ENCODE data around the gene IFT88. TPM values are rescaled to one million over a fixed set of nuclear protein-coding genes. Genes with fewer than 3 reads are reported as not detected.

IFT88 gene
- total RNA-seq, 1 experiment from 2014 or later, result 5.2 TPM

DNA sequence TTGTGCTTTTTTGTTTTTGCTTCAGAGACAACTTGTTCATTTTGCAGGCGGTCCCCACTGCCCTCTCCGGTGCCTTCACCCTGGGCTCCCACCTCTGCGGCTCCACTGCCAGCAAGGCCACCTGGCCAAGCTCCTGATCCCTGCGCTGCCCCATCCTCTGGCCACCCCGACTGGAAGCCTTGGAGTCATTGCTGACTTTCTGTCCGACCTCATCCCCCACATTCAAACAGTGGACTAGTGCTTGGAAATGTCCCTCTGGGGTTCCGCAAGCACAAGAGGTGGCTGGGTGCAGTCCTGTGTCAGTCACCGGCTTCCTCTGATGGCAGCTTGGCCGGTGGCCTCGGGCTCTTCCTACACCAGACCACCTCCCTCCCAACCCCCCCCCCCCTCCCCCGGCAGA is 153.5 kb downstream of the IFT88 start:
- no CpG with 5 or more reads among the region's 11 CpGs for WGBS (ENCODE audit: extremely low coverage, insufficient read length, low lambda C conversion rate)

More for the DNA sequence above, 153.5 kb downstream of the IFT88 start:
- peak overlapping the region in 1 of 3 experiments; percentile 9; a peak in 1 of 7 replicates for H3K27ac Mint-ChIP-seq
- Histone ChIP-seq H3K27me3 (ENCODE audit: insufficient read depth, low read length) (no peaks in the 10 kb centered on the region), H3K4ac (ENCODE audit: low read depth, low read length) (no peak overlapping the region), H2BK15ac (ENCODE audit: low read depth, low read length) (no peak overlapping the region), H3K14ac (ENCODE audit: insufficient read depth, low read length) (no peak overlapping the region), H3K4me2 (ENCODE audit: insufficient read depth, insufficient read length, low read length) (no peak overlapping the region), H2AK5ac (ENCODE audit: insufficient read length, low read length) (no peak overlapping the region), H3T11ph (ENCODE audit: low read length) (no peak overlapping the region), H3K4me1 (ENCODE audit: insufficient read depth, low read length) (no peaks in the 10 kb centered on the region), H3K56ac (ENCODE audit: insufficient read length, low read depth, low read length) (no peak overlapping the region), H3K23ac (ENCODE audit: insufficient read length, low read depth, low read length) (no peak overlapping the region), H3K18ac (ENCODE audit: insufficient read length, low read depth, low read length) (no peak overlapping the region), H4K5ac (ENCODE audit: insufficient read length, low read depth, low read length) (no peak overlapping the region), H2BK12ac (ENCODE audit: insufficient read length, low read depth, low read length) (no peak overlapping the region), H2AFZ (ENCODE audit: low read length) (no peak overlapping the region), H3K9me3 (ENCODE audit: control insufficient read depth, low read depth, low read length) (no peaks in the 10 kb centered on the region), H4K91ac (ENCODE audit: insufficient read length, low read depth, low read length) (no peak overlapping the region), H3K79me2 (ENCODE audit: insufficient read depth, low read length) (no peaks in the 10 kb centered on the region), H2BK120ac (ENCODE audit: low read depth, low read length, poor library complexity, severe bottlenecking) (no peak overlapping the region), H2BK20ac (ENCODE audit: low read depth, low read length, poor library complexity, severe bottlenecking) (no peak overlapping the region), H3K27ac (ENCODE audit: insufficient read length, low read depth, low read length) (no peak overlapping the region), H4K20me1 (ENCODE audit: control insufficient read depth, insufficient read depth, insufficient read length) (no peaks in the 10 kb centered on the region), H2BK5ac (ENCODE audit: insufficient read length, low read length) (no peak overlapping the region), H3K9ac (ENCODE audit: extremely low read depth, insufficient read length, low read length) (no peak overlapping the region), H3K23me2 (ENCODE audit: insufficient read length, low read depth, low read length, poor library complexity, severe bottlenecking) (no peaks in the 10 kb centered on the region), H3K79me1 (ENCODE audit: insufficient read depth, low read depth, low read length, poor library complexity, severe bottlenecking) (no peaks in the 10 kb centered on the region), H4K8ac (replicated peaks; ENCODE audit: insufficient read length, low read depth, low read length) (no peak overlapping the region)
- DNase-seq, result no peak
- H3K4me3 Mint-ChIP-seq, result no peak overlapping the region
- peaks cover 14% of the 10 kb centered on the region in 2 experiments for H3K4me1 Mint-ChIP-seq
- H3K9me3 Mint-ChIP-seq, result no peaks in the 10 kb centered on the region
- H3K27me3 Mint-ChIP-seq (ENCODE audit: low read depth), result peaks cover 37% of the 10 kb centered on the region
- TF ChIP-seq, protein P1, sequence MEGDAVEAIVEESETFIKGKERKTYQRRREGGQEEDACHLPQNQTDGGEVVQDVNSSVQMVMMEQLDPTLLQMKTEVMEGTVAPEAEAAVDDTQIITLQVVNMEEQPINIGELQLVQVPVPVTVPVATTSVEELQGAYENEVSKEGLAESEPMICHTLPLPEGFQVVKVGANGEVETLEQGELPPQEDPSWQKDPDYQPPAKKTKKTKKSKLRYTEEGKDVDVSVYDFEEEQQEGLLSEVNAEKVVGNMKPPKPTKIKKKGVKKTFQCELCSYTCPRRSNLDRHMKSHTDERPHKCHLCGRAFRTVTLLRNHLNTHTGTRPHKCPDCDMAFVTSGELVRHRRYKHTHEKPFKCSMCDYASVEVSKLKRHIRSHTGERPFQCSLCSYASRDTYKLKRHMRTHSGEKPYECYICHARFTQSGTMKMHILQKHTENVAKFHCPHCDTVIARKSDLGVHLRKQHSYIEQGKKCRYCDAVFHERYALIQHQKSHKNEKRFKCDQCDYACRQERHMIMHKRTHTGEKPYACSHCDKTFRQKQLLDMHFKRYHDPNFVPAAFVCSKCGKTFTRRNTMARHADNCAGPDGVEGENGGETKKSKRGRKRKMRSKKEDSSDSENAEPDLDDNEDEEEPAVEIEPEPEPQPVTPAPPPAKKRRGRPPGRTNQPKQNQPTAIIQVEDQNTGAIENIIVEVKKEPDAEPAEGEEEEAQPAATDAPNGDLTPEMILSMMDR (conservative IDR thresholded peaks at IDR 0.05), result no peak
- no peaks in the 10 kb centered on the region for H3K36me3 Mint-ChIP-seq (ENCODE audit: insufficient read depth in 1 of 3, low read depth in 3 of 3)

Data from H9 (cell line).